SW 1271 (cell line): Measurements from ENCODE around the gene VIT.
"Not testable (repeated sequence)": the region's sequence is repeated elsewhere in the genome, so short reads cannot be mapped to it uniquely, and the experiment has no call there.

ENCODE experiments used
- DNase-seq, 2 experiments: peaks; one replicate each; lab custom pipeline; 2025; lab: John Stamatoyannopoulos, UW

VIT gene

DNA sequence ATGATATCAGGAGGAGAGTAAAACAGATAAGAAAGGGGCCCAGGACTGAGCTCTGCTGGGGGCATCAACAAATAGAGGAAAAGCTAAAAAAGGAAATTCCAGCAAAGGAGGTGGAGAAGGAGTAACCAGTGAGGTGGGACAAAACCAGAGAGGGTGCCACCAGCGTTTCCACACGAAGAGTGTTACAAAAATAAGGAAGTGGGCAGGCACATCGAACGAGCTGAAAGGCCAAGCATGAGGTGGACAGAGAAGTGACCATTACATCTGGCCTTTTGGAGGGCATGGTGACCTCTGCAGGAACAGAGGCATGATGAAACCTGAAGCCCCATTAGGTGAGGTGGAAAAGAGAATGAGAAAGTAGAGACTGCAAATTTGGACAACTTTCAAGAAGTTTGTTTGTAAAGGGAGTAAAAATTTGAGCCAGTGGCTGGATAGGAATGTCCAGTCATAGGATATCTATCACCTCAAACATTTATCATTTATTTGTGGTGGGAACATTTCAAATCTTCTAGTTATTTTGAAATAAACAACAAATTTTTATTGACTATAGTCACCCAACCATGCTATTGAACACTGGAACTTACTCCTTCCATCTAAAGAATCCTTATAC, 18.4 kb upstream of the VIT start:
- no peak for DNase-seq

DNA sequence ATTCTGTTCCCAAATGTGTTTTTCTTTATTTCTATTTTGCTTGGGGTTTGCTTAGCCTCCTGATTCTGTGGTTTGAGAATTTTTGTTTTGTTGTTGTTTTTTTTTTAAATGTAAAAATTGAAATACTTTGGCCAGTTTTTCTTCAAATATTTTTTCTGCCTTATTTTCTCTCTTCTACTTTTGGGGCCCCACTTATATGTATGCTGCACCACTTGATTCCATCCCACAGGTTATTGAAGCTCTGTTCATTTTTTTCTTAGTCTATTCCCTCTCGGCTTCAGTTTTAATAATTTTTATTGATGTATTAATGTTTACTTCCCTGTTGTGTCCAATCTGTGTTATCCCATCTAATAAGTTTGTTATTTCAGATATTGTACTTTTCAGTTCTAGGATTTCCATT, 17.7 kb upstream of the VIT start:
- DNase-seq = no peak

DNA sequence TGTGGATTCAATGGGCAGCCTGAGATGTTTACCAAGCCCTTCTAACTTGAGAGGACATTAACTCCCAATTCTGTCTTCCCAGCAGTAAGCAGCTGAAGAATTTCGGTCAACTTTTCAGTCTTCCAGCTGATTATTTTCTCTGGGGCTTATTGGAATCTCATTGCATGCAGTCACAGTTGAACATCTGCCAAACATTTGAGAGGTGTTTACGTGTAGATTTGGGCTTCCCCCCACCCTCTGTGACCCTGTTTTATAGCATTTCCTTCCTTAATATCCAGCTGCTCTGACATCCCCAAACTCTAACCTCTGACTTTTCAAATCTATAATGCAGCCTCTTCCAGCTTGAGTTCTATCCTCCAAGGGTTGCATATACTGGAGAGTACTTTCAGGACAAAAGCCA, 16.5 kb upstream of the VIT start:
- no peak for DNase-seq

DNA sequence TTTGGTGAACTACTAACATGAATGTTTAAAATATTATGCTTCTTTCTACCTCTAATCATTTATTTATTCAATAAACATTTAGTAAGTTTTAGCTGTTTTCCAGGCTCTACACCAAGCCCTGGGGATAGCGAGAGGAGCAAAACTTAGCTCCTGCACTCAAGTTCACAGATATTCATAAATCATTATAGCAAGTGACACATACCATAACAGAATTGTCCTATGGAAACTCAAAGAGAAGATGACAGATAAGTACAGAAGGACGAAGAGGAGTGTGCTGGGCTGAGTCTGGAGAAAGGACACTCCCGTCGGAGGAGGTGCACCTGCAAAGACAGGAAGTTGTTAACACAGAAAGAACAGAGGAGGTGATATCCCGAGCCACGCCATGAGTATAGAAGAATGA, 13.9 kb upstream of the VIT start:
- no peak for DNase-seq

DNA sequence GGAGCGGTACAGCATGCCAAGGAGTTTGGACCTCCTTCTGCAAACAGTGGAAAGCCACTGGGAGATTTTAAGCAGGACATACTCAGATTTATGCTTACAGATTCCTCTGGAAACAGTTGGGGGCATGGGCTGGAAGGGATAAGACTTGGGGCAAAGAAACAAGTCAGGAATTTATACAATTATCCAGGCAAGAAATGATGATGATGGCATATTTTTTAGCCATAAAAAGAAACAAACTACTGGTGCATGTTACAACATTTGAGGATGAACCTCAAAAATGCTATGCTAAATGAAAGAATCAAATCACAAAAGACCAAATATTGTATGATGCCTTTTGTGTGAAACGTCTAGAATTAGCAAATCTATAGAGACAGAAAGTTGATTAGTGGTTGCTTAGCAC, 13.5 kb upstream of the VIT start:
- no peak for DNase-seq

DNA sequence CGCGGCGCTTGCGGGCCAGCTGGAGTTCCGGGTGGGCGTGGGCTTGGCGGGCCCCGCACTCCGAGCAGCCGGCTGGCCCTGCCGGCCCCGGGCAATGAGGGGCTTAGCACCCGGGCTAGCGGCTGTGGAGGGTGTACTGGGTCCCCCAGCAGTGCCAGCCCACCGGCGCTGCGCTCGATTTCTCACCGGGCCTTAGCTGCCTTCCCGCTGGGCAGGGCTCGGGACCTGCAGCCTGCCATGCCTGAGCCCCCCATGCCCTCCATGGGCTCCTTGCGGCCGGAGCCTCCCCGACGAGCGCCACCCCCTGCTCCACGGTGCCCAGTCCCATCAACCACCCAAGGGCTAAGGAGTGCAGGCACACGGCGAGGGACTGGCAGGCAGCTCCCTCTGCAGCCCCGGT, 8.2 kb upstream of the VIT start:
- DNase-seq = not testable (repeated sequence)

DNA sequence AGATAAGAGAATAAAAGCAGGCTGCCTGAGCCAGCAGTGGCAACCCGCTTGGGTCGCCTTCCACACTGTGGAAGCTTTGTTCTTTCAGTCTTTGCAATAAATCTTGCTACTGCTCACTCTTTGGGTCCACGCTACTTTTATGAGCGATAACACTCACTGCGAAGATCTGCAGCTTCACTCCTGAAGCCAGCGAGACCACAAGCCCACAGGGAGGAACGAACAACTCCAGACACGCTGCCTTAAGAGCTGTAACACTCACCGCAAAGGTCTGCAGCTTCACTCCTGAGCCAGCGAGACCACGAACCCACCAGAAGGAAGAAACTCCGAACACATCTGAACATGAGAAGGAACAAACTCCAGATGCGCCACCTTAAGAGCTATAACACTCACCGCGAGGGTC, 7.5 kb upstream of the VIT start:
- not testable (repeated sequence) for DNase-seq

DNA sequence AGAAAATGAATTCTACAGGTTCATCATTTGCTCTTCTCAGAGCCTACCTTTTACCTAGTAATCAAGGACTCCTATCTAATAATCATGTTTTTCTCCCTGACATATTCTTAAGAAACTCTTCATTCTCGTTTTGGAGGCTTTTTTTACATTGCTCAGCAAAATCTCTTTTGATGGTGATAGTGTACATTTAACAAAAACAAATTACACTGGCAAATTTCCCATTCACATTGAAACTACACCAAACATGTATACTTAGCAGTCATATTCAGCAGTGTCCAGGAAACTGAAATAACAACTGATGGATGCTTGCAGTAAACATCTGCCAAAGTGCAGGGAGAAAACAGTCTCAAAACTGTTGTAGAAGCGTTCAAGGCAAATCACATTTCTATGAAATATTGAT, 4.4 kb upstream of the VIT start:
- DNase-seq = no peak

DNA sequence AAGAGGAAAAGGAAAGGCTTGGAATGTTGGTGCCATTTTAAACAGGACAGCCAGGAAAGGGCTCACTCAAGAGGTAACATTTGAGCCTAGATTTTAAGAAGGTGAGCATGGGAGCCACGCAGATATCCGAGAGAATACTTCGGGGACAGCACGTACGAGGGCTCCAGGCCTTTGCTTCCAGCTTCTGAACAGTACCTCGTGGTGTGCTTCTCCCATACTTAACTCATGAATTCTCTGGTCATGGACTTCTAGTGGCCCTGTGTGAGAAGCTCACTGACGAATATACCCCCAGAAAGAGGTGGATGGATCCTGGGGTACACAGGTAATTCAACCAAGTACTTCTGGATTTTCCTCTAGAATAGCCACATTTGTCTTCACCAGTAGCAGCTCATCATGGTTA, 2.7 kb upstream of the VIT start:
- DNase-seq = no peak

DNA sequence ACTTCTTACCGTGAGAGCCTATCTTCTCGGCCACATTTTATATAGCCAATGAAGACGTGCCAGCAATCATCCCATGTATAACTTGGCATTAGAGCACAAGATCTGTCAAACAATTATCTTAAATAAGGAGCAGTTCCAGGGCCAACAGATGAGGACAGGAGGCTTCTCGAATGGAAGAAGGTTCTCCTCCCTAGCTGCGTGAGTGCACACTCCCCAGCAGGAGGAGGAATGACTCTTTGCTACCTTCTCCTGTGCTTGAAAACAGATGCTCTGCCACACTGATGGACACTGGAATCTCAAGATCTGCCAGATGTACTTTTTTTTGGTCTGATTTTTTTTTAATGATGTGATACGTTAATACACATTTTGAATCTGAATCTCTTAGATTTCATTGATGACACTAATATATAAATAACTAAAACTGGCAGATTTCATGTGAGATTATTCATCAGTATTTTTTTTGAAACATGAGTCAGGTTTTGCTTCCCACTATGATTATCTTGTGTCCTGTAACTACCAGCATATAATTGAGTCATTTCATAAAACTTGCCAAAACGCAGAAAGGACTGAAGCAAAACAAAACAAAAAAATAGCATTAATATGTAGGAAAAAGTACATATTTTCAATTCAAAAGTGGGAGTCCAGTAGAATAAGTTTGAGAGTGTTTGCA, 626 bp upstream of the VIT start:
- no peak for DNase-seq

DNA sequence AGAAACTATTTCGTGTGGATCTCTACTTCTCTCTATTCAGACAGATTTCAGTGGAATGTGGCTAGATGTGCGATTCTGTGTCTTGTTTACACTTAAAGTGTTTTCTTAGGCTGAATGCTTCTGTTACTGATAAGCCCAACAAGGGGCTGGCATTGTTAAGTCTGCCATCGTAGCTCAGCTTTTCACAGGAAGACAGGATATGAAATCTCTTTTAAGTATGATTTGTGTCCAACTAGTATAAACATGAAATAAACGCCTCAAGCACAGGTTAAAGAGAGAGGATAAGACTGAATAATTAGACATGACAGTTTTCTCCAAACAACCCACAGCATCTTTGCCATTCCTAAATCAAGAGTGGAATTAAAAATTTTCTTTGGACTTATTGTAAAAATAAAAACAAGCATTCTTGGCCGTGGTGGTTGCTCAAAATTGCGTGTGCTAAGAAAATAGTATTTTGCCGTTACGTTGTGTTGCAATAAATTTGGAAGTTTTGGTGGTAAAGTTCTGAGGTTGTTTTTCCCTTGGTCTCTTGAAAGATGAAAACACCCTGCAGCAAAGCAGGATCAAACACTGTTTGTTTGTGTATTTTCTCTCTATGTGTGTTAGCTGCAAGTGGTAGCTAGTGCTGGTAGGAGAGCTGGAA, 1.0 kb downstream of the VIT start:
- DNase-seq = no peak

DNA sequence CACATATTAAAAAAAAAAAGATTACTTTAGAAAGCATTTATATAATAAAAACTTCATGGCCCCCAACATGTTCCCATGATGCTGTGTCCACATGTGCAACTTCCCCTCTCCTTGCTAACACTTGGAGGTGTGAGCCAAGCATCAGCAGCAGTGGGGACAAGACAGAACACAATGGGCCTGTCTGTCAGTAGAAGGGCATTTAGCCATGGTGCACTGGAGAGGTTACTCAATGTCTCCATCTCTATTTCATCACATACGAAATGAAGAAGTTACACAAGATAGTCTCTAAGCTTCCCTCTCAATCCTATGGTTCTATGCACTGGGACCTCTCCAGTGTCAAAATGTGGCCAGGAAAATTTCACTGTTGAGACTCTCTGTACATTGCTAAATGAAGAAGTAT, 2.5 kb downstream of the VIT start:
- DNase-seq = no peak

DNA sequence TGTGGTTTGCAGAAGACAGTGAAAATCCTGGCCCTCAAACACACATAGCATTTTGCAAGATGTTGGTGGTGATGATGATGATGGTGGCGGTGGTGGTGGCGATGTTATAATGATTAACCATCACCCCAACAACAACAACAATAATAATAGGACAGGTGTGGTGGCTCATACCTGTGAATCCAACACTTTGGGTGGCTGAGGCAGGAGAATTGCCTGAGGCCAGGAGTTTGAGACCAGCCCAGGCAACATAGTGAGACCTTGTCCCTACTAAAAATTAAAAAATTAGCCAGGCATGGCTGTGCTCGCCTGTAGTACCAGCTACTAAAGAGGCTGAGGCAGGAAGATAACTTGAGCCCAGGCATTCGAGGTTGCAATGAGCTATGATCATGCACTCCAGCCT, 3.8 kb downstream of the VIT start:
- no peak for DNase-seq

DNA sequence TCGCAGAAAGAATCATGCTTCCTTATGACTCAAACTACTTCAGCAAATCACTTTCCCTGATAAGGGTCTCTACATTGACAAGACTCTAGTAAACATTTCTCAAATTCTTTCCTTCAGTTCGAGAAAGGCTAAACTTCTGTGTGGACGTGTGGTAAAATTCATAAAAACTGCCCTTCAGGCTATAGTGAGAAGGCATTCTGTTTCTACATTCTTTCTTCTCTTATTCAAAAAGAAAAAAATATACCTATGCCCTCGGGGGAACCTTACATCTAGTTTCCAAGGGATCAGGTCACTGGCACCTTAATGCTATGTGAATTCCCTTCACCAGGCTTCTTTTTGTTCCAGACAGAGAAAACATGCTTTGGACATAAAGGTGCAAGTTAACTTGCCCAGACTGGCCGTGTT, 4.9 kb downstream of the VIT start:
- no peak for DNase-seq

DNA sequence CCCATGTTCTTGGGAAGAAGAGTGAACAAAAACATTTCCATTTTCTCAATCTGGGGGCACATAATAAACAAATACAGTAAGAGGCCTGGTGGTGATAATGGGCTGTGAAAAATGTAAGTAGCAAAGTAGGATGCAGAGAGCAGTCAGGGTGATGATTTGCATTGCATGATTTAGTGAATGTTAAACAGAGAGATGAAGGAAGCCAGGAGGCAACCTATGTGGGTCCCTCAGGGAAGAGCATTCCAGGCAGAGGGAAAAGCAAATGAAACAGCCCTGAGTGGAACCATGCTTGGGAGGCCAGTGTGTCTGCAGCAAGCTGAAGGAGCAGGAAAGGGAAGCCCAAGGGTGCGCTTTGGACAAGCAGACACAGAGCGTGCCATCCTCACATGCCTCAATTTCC, 5.4 kb downstream of the VIT start:
- DNase-seq = no peak

DNA sequence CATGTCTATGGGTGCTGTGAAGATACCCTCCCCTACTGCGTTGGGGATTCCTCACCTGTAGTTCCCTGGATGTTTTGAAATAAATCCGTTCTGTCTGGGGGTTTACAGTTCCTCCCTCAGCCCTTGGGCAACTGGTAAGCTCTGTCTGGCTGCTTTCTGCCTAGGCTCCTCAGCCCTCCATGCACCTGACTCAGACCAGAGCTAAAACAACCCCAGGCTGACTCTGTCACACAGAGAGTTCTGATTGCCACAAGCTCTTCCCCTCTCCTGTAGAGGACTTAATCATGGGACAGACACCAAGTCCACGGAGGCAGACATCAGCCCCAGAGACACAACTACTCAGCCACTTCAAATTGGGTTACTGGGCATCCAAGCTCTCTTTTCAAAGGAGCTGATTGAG, 6.3 kb downstream of the VIT start:
- DNase-seq = no peak

DNA sequence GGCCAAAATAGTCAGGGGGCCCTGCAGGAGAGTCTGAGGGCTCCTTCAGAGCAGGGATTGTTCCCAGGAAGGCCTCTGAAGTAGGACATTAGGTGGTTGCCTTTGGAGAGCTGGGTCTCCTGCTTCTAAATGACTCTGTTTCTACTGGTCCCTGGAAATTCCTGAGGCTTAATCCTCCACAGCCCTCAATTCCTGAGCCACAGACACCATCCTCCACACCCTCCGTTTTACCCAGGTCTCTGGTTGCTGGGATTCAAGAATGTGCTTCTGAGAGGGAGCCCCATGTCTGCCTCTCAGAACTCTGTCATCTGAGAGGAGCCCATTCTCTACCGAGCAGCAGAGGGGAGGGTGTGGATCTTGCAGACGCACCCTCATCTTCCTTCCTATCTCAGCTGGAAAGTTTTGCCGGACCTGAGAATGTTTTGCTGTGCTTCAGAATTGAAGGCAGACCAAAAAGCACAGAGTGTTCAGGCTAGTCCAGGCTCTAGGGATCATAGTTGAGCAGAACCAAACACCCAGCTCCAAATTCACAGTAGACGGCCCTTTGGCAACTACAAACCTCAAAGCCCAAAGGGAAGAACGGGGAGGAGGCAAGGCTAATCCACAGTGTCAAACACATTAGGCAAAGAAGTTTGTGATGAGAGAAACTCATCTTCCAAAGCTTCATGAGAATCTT, 8.1 kb downstream of the VIT start:
- DNase-seq = no peak

DNA sequence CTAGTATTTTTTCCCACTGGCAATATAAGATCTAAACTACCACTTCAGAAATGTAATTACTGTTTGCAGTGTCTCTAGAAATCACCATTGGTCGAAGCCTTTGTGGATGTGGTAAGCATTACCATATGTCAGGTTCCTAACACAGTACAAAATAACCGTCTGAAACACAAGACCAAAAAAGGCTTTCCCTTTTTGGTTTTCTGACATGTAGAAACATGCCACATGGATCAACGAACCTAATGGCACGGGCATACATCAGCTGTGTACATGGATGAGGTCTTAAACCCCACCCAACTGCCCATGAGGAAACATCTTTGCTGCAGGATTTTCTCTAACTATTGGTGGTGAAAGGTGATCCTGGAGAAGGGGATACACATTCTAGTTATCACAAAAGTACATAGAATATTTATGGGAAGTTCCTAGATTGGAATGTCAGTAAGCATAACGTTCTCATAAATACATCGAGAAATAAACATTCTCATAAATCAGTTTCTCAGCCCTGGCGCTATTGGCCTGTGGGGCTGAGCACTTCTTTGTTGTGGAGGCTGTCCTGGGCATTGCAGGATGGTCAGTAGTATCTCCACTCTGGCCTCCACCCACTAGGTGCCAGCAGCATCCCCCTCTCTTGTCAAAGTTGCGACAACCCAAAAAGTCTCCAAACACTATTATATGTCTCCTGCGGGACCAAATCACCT, 9.0 kb downstream of the VIT start:
- no peak for DNase-seq

DNA sequence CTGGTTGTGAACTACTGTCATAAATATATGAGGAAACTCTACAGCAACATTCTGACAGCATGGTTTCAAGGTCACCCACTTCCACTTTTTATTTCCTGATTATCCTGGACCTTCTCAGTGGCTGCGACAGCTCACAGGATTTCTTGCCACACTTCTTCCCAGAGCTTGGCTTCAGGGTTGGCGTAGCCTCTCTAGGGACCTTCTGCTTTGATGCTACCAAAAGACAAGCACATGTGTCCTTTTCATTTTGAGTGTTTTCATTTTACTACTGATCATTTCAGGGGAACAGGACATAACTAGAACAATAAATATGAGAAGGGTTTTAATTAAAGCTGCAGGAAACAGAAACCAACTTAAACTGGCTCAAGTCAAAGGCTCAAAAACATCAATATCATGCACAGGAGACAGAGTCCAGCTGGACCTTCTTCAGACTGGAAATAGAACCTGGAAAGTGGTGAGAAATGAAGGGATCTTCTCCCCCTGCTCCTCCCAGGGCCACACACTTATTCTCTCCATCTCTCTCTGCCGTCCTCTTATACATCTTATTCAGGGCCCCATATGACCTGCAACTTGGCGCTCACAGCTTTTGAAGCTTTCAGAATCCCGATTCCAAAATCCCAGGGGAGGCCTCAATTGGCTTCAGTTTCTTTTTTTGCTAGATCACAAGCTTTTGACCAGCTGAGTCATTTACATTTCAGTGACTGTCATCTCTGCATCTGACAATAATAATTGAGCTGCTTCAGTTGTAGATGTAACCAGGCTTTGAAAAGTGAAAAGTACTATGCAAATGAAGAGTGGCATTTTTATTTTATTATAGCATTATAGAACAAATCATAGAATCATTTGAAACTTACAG, 9.7 kb downstream of the VIT start:
- DNase-seq = no peak

DNA sequence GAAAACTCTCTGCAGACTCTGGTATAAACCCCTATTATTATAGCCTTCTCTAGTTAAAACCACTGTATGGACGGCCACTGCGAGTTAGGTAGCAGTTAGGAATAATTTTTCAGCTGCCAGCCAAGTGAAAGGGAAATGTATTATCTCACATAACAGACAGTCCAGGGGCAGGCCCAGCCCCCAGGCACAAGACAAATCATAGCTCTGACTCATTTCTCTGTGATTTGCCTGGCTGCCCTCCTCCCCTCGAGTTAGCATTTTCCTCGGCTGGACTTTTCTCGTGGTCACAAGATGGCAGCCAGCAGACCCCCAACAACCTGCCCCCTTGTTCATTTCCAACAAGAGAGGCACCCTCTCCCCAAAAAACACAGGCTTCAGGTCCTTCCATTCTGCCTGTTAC, 10.5 kb downstream of the VIT start:
- DNase-seq = no peak

DNA sequence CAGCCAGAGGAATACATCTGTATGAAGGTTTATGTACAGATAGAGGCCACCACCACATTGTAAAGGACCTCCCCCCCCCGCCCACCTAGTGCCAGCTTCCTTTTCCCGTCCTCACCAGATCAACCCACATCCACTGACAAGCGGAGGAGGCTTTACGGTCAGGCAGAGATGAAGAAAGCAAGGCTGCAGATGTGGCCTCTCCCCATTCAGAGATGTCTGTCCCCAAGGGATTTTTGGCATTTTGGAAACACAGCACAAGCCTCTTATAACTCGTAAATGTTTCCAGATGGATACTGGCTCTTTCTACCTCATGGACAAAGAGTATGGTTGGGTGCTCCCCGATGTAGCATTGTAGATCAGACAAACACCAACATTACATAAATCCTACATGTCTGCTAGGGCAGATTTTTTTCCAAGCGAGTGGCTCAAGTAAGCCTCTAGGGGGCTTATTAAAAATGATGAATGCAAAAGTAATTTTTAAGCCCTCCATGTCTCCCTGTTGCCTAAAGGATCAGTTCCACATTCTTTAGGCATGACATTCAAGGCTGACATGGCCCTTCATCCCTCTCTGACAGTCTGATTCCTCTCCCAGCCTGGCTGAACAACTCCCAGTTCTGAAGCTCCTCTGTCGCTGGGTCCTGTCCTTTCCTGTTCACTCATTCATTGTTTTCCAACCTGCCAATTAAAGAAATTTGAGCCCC, 11.7 kb downstream of the VIT start:
- peak in 1 of 2 experiments; percentile 18 for DNase-seq
